H1 (cell line): ENCODE results near the gene ZNF683. TPM values are rescaled to one million over a fixed set of nuclear protein-coding genes. Genes with fewer than 3 reads are reported as not detected.

Experiments
- ASH2L ChIP-seq: fragments of 200-600, 300-600 bp; sonication (generic); IDR thresholded peaks from one replicate; pipeline ENCODE4 v1.7.1; 2017; ENCODE audit warnings: low read length
- BACH1 ChIP-seq: IDR thresholded peaks from 2 replicates; pipeline ENCODE4 v1.6.1; 2012; ENCODE audit warnings: low read length, improper control_type of control experiment
- CHD7 ChIP-seq: fragments of 300-600 bp; sonication (generic); IDR thresholded peaks from 2 replicates; pipeline ENCODE4 v1.7.1; 2012; ENCODE audit warnings: low read length, moderate library complexity, mild to moderate bottlenecking, inconsistent platforms; ENCODE audit not compliant: insufficient replicate concordance
- FOSL1 ChIP-seq: IDR thresholded peaks from 2 replicates; pipeline ENCODE4 v1.6.1; 2011; ENCODE audit warnings: mild to moderate bottlenecking, low read depth, low read length, moderate library complexity; ENCODE audit not compliant: insufficient read depth
- HDAC6 ChIP-seq: IDR thresholded peaks from one replicate; pipeline ENCODE4 v1.7.1; 2012; ENCODE audit warnings: low read depth, mild to moderate bottlenecking, inconsistent platforms, low read length, moderate library complexity
- KDM5A ChIP-seq: fragments of 200-600 bp; IDR thresholded peaks from 2 replicates; pipeline ENCODE4 v1.7.1; 2012; ENCODE audit warnings: mild to moderate bottlenecking, low read length, inconsistent platforms, mixed read lengths
- RBBP5 ChIP-seq: IDR thresholded peaks from 2 replicates; pipeline ENCODE4 v1.7.1; 2012; ENCODE audit warnings: low read depth, mild to moderate bottlenecking, inconsistent platforms, low read length, moderate library complexity, borderline replicate concordance
- RFX5 ChIP-seq: IDR thresholded peaks from 2 replicates; pipeline ENCODE4 v1.6.1; 2011; ENCODE audit warnings: low read depth, low read length, improper control_type of control experiment, borderline replicate concordance
- SP4 ChIP-seq: IDR thresholded peaks from 2 replicates; pipeline ENCODE4 v1.6.1; 2012; ENCODE audit warnings: low read length, inconsistent platforms
- TAF7 ChIP-seq: optimal IDR thresholded peaks from 2 replicates; pipeline ENCODE3; 2011; ENCODE audit warnings: low read depth, mild to moderate bottlenecking, inconsistent platforms, low read length, moderate library complexity, borderline replicate concordance
- ZNF274 ChIP-seq: IDR thresholded peaks from 2 replicates; pipeline ENCODE4 v1.7.0; 2012; ENCODE audit warnings: low read length, borderline replicate concordance; ENCODE audit errors: extremely low read depth
- polyA plus RNA-seq, 7 experiments: library from polyadenylated mRNA; depleted of rRNA in 3 of 7; stranded (reverse) in 5 of 7; unstranded in 2 of 7; fragments of >200 nt in 5 of 7; fragments of 200-250 nt in 2 of 7; gene quantifications; 1 replicate in 5 of 7; 2 replicates in 1 of 7; 4 replicates in 1 of 7; pipeline versions ENCODE4 v1.2.1 to v1.2.3, GENCODE V29; 2011 to 2013; ENCODE audit warnings: missing spikeins in 2 of 7, mixed read lengths in 2 of 7
- total RNA-seq: library from RNA; stranded (reverse); fragmentation: NEBNext Ultra II Directional; extraction: Animal tissue kit (Norgen Biotek cat#: 25700); gene quantifications from 2 replicates; pipeline ENCODE4 v1.2.1, GENCODE V29; 2021

ZNF683 gene
- total and polyA plus RNA-seq, 2 of the 8 experiments (the other 6 are each of a cell fraction or from before 2014, with no cell fraction given), result not detected

GRCh38 chr1:26359981-26360806 is 12.4 kb downstream of the ZNF683 start (continued):
- no peak for TF ChIP-seq SP4
- no peak for TF ChIP-seq KDM5A
- TF ChIP-seq ZNF274, result no peak
- TF ChIP-seq CHD7, result no peak
- TF ChIP-seq BACH1, result peak; percentile 45; the same call in 1 of the 2 replicates
- no peak for TF ChIP-seq HDAC6
- TF ChIP-seq TAF7, result peak; percentile 22
- TF ChIP-seq RBBP5, result no peak
- TF ChIP-seq ASH2L, result peak; percentile 50
- TF ChIP-seq RFX5, result no peak
- TF ChIP-seq FOSL1, result no peak
